ENCODE results near the gene GSX1. TPM values are rescaled to one million over a fixed set of nuclear protein-coding genes. Genes with fewer than 3 reads are reported as not detected.

GSX1 gene
- total RNA-seq, 1 donor from 2014 or later: not detected

Other genes starting within 250 kb of the GSX1 start
- gene LNX2, start 172.0 kb upstream of the GSX1 start, total RNA-seq: 7.7 and 8.7 TPM in 2 replicates
- 106 and 118 TPM in 2 replicates for gene POLR1D, start 170.6 kb upstream of the GSX1 start, total RNA-seq
- gene PDX1, start 127.5 kb downstream of the GSX1 start, total RNA-seq: not detected in 2 replicates
- gene CDX2, start 176.8 kb downstream of the GSX1 start, total RNA-seq: not detected in 2 replicates
- not detected in 2 replicates for gene URAD, start 196.2 kb downstream of the GSX1 start, total RNA-seq